Endothelial cell of umbilical vein (primary cell): ENCODE measurements around the gene TTF1. TPM values are rescaled to one million over a fixed set of nuclear protein-coding genes. Genes with fewer than 3 reads are reported as not detected.

Experiments used
- BruUV-seq: library from RNA; stranded (reverse); fragments of 400-500 nt; replicated peaks from 2 replicates; lab custom pipeline; 2021; lab: Mats Ljungman, UMichigan
- CTCF ChIA-PET: fragments of 300-600, 350-600 bp; sonication (Branson Sonifier 250); formaldehyde crosslinking; loops from one replicate; lab custom pipeline; 2021; ENCODE audit warnings: antibody characterized with exemption, inconsistent platforms; lab: Charles Lee
- POLR2A ChIA-PET: fragments of 300-600, 350-600 bp; sonication (Branson Sonifier 250); formaldehyde crosslinking; loops from one replicate; lab custom pipeline; 2021; ENCODE audit warnings: antibody characterized with exemption, inconsistent platforms; lab: Charles Lee
- DNase-seq: peaks from one replicate; pipeline ENCODE4 v3.0.0-alpha.2; 2011; ENCODE audit warnings: low read depth, low spot score
- FAIRE-seq: peaks from 2 replicates; lab custom pipeline; 2011; peaks lifted over from hg19 to GRCh38; lab: Jason Lieb, UNC
- H2AFZ ChIP-seq: 2 replicates; pipeline ENCODE4 v1.6.0; 2012; ENCODE audit warnings: low read depth, low read length, control low read depth, inconsistent platforms
- H3K27ac ChIP-seq: 2 replicates; pipeline ENCODE4 v1.5.1; 2011; ENCODE audit warnings: low read depth, mild to moderate bottlenecking, control low read depth, low read length, moderate library complexity; ENCODE audit not compliant: insufficient read depth
- H3K27me3 ChIP-seq, 2 experiments: 2 replicates each; pipeline versions ENCODE4 v1.6.0 to v1.6.1; 2011; ENCODE audit warnings: low read length in 2 of 2, mixed read lengths in 1 of 2; ENCODE audit not compliant: control insufficient read depth in 2 of 2, insufficient read depth in 2 of 2
- H3K36me3 ChIP-seq, 2 experiments: 2 replicates in 1 of 2; 3 replicates in 1 of 2; pipeline ENCODE4 v1.5.1; 2011; ENCODE audit warnings: low read length in 2 of 2, mild to moderate bottlenecking in 1 of 2, moderate library complexity in 1 of 2; ENCODE audit not compliant: control insufficient read depth in 2 of 2, insufficient read depth in 2 of 2; ENCODE audit errors: extremely low read depth in 1 of 2
- H3K4me1 ChIP-seq: 3 replicates; pipeline ENCODE4 v1.5.1; 2011; ENCODE audit warnings: mild to moderate bottlenecking, low read length; ENCODE audit not compliant: control insufficient read depth, insufficient read depth; ENCODE audit errors: extremely low read depth
- H3K4me2 ChIP-seq: 2 replicates; pipeline ENCODE4 v1.6.1; 2011; ENCODE audit warnings: low read length, control low read depth, mixed read lengths; ENCODE audit not compliant: insufficient read depth
- H3K4me3 ChIP-seq, 3 experiments: fragments of 200-600 bp in 1 of 3; sonication (generic), shearing (Covaris generic) in 1 of 3; replicated peaks in 1 of 3; 2 replicates each; pipeline ENCODE4 v1.5.1; 2011 to 2016; ENCODE audit warnings: control low read depth in 3 of 3, low read length in 3 of 3, mild to moderate bottlenecking in 2 of 3, inconsistent platforms in 1 of 3, low read depth in 1 of 3, moderate library complexity in 1 of 3; ENCODE audit not compliant: insufficient read depth in 1 of 3
- H3K79me2 ChIP-seq: 2 replicates; pipeline ENCODE4 v1.6.0; 2012; ENCODE audit warnings: low read length, inconsistent platforms; ENCODE audit not compliant: control insufficient read depth, insufficient read depth
- H3K9ac ChIP-seq: replicated peaks from 2 replicates; pipeline ENCODE3; 2011; ENCODE audit warnings: low read length, control low read depth; ENCODE audit not compliant: insufficient read depth; ENCODE audit errors: extremely low read depth
- H3K9me1 ChIP-seq: replicated peaks from 3 replicates; pipeline ENCODE4 v1.6.0; 2011; ENCODE audit warnings: mild to moderate bottlenecking, low read length; ENCODE audit not compliant: control insufficient read depth, insufficient read depth; ENCODE audit errors: extremely low read depth
- H3K9me3 ChIP-seq: replicated peaks from 2 replicates; pipeline ENCODE4 v1.5.1; 2012; ENCODE audit warnings: low read length, inconsistent platforms; ENCODE audit not compliant: control insufficient read depth, insufficient read depth
- H4K20me1 ChIP-seq: replicated peaks from 2 replicates; pipeline ENCODE3; 2011; ENCODE audit warnings: mild to moderate bottlenecking, low read length; ENCODE audit not compliant: control insufficient read depth, insufficient read depth; ENCODE audit errors: extremely low read depth
- EZH2 ChIP-seq: IDR thresholded peaks from 2 replicates; pipeline ENCODE4 v1.6.1; 2012; ENCODE audit warnings: borderline replicate concordance, low read depth, mild to moderate bottlenecking, moderate library complexity, low read length, inconsistent platforms; ENCODE audit not compliant: severe bottlenecking
- FOS ChIP-seq: IDR thresholded peaks from 2 replicates; pipeline ENCODE4 v1.6.1; 2011; ENCODE audit warnings: mild to moderate bottlenecking, low read length, moderate library complexity, borderline replicate concordance; ENCODE audit not compliant: insufficient read depth
- GATA2 ChIP-seq: IDR thresholded peaks from 2 replicates; pipeline ENCODE4 v1.7.0; 2011; ENCODE audit warnings: low read depth, mild to moderate bottlenecking, moderate library complexity, mixed read lengths, low read length; ENCODE audit not compliant: insufficient read length, insufficient read depth
- JUN ChIP-seq: IDR thresholded peaks from 2 replicates; pipeline ENCODE4 v1.6.1; 2011; ENCODE audit warnings: borderline replicate concordance, low read depth; ENCODE audit not compliant: insufficient read length, insufficient read depth
- MYC ChIP-seq: IDR thresholded peaks from one replicate; pipeline ENCODE4 v1.6.1; 2011; ENCODE audit warnings: mild to moderate bottlenecking, low read depth, low read length
- POLR2A ChIP-seq: IDR thresholded peaks from 2 replicates; pipeline ENCODE4 v1.6.1; 2012; ENCODE audit warnings: low read depth, mild to moderate bottlenecking, control low read depth, low read length
- POLR2AphosphoS5 ChIP-seq: IDR thresholded peaks from 2 replicates; pipeline ENCODE4 v1.6.1; 2012; ENCODE audit warnings: low read depth, mild to moderate bottlenecking, control low read depth, low read length, moderate library complexity; ENCODE audit not compliant: insufficient read depth
- dilution Hi-C: fragments of 300-500 bp; cut with MboI; formaldehyde crosslinking; loops from one replicate; pipeline ENCODE4 v1.15.0; 2019; ENCODE audit warnings: low sequenced_read_pairs; ENCODE audit not compliant: extremely low pct_ligation_motif_present
- intact Hi-C: fragments of 100-400 bp; cut with micrococcal nuclease; formaldehyde crosslinking; loops from one replicate; pipeline ENCODE4 v1.10.0; 2022
- polyA plus RNA-seq, 4 experiments: library from polyadenylated mRNA; depleted of rRNA in 3 of 4; stranded (reverse) in 3 of 4; unstranded in 1 of 4; fragments of >200 nt; gene quantifications; 2 replicates each; pipeline versions ENCODE4 v1.2.1 to v1.2.3, GENCODE V29; 2011 to 2012; ENCODE audit warnings: missing spikeins in 1 of 4
- total RNA-seq: library from RNA; stranded (reverse); gene quantifications from 2 replicates; pipeline ENCODE4 v1.2.3, GENCODE V29; 2021

The TTF1 gene
- total and polyA plus RNA-seq, 2 donors (not counting 3 experiments of a cell fraction or from before 2014, with no cell fraction given) = 4.9 to 12.0 TPM

- H3K4me1 ChIP-seq = no peaks in the 10 kb centered on the region
- DNase-seq (no peak), FAIRE-seq (no peak)
- H3K4me2 ChIP-seq = no peak overlapping the region
- intact Hi-C loops = no loop called here
- H3K4me3 ChIP-seq = no peak overlapping the region
- ChIA-PET POLR2A (no interaction called here), CTCF (no interaction called here)
- H3K36me3 ChIP-seq = no peaks in the 10 kb centered on the region
- dilution Hi-C loops = no loop called here
- no peak overlapping the region for H3K9ac ChIP-seq
- no peaks in the 10 kb centered on the region for H3K9me1 ChIP-seq
- peaks cover 3 to 7% of the 10 kb centered on the region in 2 experiments for H3K27me3 ChIP-seq
- H3K27ac ChIP-seq = no peak overlapping the region
- TF ChIP-seq FOS = no peak
- TF ChIP-seq EZH2 = no peak
- no peak for TF ChIP-seq POLR2AphosphoS5
- no peak for TF ChIP-seq MYC
- TF ChIP-seq JUN = no peak
- no peak for TF ChIP-seq POLR2A
- TF ChIP-seq GATA2 = no peak
- BruUV-seq = no TSS peak
- no peaks in the 10 kb centered on the region for H3K79me2 ChIP-seq
- no peaks in the 10 kb centered on the region for H4K20me1 ChIP-seq
- no peaks in the 10 kb centered on the region for H3K9me3 ChIP-seq
- H2AFZ ChIP-seq = no peak overlapping the region
Observed at GRCh38 chr9:132439153-132439552, 32.5 kb upstream of the TTF1 start.

GRCh38 chr9:132434881-132435280, 28.2 kb upstream of the TTF1 start:
- TF ChIP-seq FOS = no peak
- Histone ChIP-seq H3K79me2 (no peaks in the 10 kb centered on the region), H3K4me2 (no peak overlapping the region), H3K9me1 (no peaks in the 10 kb centered on the region), H3K27ac (no peak overlapping the region), H3K9ac (no peak overlapping the region), H3K27me3 (peaks cover 2 to 6% of the 10 kb centered on the region in 2 experiments), H2AFZ (no peak overlapping the region), H3K4me1 (no peaks in the 10 kb centered on the region), H3K4me3 (no peak overlapping the region), H4K20me1 (no peaks in the 10 kb centered on the region), H3K36me3 (no peaks in the 10 kb centered on the region), H3K9me3 (no peaks in the 10 kb centered on the region)
- CTCF ChIA-PET = interaction anchor here (0.8 kb wide), 1 partner anchor 22 kb away, joined by 3 read pairs; no protein-coding TSS in a partner anchor
- intact Hi-C loops (no loop called here), dilution Hi-C loops (no loop called here)
- no peak for DNase-seq
- POLR2A ChIA-PET = no interaction called here
- no TSS peak for BruUV-seq
- no peak for FAIRE-seq
